Epithelial cell of proximal tubule (primary cell): Measurements from ENCODE around the gene GLDC. TPM values are rescaled to one million over a fixed set of nuclear protein-coding genes. Genes with fewer than 3 reads are reported as not detected.

Source experiments
- DNase-seq: peaks from one replicate; pipeline ENCODE4 v3.0.0-alpha.2; 2011; ENCODE audit warnings: low read depth
- H3K4me3 ChIP-seq: 2 replicates; pipeline ENCODE4 v1.5.1; 2011; ENCODE audit warnings: low read depth, mild to moderate bottlenecking, low read length
- total RNA-seq: library from RNA; depleted of rRNA; stranded (reverse); fragments of >200 nt; gene quantifications from 2 replicates; pipeline ENCODE4 v1.2.3, GENCODE V29; 2015
- TF ChIP-seq, protein P1 (sequence below): conservative IDR thresholded peaks from 2 replicates; pipeline ENCODE4 v1.5.1; 2012; ENCODE audit warnings: low read depth, mild to moderate bottlenecking, low read length

GLDC gene
- total RNA-seq, 1 donor from 2014 or later, result 58.2 TPM

DNA sequence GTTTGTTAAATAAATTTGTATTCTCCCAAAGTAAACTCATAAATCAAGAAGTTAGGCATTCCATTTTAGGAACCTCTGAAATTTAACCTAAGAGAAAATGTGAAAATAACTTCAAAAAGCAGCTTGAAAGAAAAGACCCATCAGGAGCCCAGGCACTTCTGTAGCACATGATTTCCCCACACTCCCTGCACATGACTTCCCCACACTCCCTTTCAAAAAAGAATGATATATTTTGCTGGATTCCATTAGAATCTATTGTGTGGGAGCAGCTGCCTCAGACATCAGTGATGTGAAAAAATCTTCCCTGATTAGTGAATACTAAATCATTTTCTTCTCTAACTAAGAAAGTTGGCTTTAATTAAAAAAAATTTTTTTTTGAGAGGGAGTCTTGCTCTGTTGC, 83.3 kb downstream of the GLDC start:
- TF ChIP-seq, protein P1, sequence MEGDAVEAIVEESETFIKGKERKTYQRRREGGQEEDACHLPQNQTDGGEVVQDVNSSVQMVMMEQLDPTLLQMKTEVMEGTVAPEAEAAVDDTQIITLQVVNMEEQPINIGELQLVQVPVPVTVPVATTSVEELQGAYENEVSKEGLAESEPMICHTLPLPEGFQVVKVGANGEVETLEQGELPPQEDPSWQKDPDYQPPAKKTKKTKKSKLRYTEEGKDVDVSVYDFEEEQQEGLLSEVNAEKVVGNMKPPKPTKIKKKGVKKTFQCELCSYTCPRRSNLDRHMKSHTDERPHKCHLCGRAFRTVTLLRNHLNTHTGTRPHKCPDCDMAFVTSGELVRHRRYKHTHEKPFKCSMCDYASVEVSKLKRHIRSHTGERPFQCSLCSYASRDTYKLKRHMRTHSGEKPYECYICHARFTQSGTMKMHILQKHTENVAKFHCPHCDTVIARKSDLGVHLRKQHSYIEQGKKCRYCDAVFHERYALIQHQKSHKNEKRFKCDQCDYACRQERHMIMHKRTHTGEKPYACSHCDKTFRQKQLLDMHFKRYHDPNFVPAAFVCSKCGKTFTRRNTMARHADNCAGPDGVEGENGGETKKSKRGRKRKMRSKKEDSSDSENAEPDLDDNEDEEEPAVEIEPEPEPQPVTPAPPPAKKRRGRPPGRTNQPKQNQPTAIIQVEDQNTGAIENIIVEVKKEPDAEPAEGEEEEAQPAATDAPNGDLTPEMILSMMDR, result no peak
- no peak overlapping the region for H3K4me3 ChIP-seq
- no peak for DNase-seq

- TF ChIP-seq, protein P1, result no peak
- DNase-seq, result no peak
Measured at GRCh38 chr9:6557883-6558616, 87.5 kb downstream of the GLDC start.

GRCh38 chr9:6553866-6554265, 91.7 kb downstream of the GLDC start:
- no peak for DNase-seq
- H3K4me3 ChIP-seq, result no peak overlapping the region
- TF ChIP-seq, protein P1, result no peak

More at GRCh38 chr9:6557883-6558616, 87.5 kb downstream of the GLDC start:
- no peak overlapping the region for H3K4me3 ChIP-seq

GRCh38 chr9:6552498-6553121, 92.9 kb downstream of the GLDC start:
- no peak for DNase-seq
- no peak overlapping the region for H3K4me3 ChIP-seq
- TF ChIP-seq, protein P1, result no peak

DNA sequence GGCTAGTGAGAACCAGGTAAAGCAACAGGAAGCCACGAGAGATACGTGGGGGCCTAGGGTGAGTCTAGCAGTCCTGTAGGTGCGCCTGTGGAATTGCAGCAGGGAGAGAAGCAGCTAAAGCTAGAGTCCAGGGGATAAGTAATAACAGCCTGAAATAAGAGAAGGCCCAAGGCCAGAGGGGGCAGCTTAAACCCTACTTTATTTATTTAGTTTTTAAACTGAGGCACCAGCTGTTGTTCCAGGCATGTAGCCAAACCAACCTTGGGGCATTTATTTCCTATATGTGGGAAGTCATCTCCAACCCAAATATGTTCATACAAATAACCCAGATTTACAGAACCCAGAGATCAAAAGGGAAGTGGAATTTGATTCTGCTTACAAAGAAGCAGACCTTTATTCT, 93.5 kb downstream of the GLDC start:
- DNase-seq, result no peak
- H3K4me3 ChIP-seq, result no peak overlapping the region
- TF ChIP-seq, protein P1, result no peak

DNA sequence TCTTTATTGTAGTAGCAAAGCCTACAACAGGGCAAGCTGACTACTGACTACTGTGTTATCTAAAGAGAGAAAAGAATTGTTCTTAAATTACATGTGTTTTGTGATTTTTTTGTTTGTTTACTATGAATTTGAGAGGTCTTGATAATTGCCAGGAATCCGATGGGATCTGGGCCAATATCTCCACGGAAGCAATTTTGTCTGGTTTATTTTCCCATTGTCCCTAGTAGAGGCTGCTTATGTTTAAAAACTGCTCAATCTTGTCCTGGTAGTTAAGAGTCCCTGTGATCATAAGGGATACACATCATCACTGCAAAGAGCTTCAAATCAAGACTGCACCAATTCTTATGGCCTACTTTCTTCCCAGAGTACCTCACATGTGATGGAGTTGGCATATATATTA, 94.4 kb downstream of the GLDC start:
- DNase-seq, result no peak
- no peak overlapping the region for H3K4me3 ChIP-seq
- TF ChIP-seq, protein P1, result no peak
